ENCODE results near the gene TRAPPC11.

The TRAPPC11 gene

GRCh38 chr4:183636923-183637322 is 22.2 kb upstream of the TRAPPC11 start:
- peak; percentile 43; the same call in 1 of the 3 replicates for ATAC-seq (ENCODE audit: low read depth)
- H3K9me3 ChIP-seq (ENCODE audit: severe bottlenecking), result no peaks in the 10 kb centered on the region
- H3K27me3 ChIP-seq (ENCODE audit: insufficient read depth, poor library complexity, severe bottlenecking), result no peaks in the 10 kb centered on the region
- H3K27ac ChIP-seq (ENCODE audit: poor library complexity, severe bottlenecking), result peak overlapping the region; percentile 29
- no peak for DNase-seq (ENCODE audit: low spot score)
- H3K4me1 ChIP-seq (ENCODE audit: insufficient read depth, poor library complexity, severe bottlenecking), result peaks cover 30% of the 10 kb centered on the region
- no peak for TF ChIP-seq CTCF (IDR thresholded peaks at IDR 0.05; ENCODE audit: poor library complexity, severe bottlenecking)
- H3K4me3 ChIP-seq (ENCODE audit: severe bottlenecking), result no peak overlapping the region
- H3K36me3 ChIP-seq (ENCODE audit: low read depth), result peaks cover 7% of the 10 kb centered on the region; the same call in 1 of the 2 replicates

GRCh38 chr4:183637461-183637860 is 21.6 kb upstream of the TRAPPC11 start:
- Histone ChIP-seq H3K27ac (ENCODE audit: poor library complexity, severe bottlenecking) (peak overlapping the region; percentile 29), H3K4me3 (ENCODE audit: severe bottlenecking) (no peak overlapping the region), H3K27me3 (ENCODE audit: insufficient read depth, poor library complexity, severe bottlenecking) (no peaks in the 10 kb centered on the region), H3K9me3 (ENCODE audit: severe bottlenecking) (no peaks in the 10 kb centered on the region), H3K36me3 (ENCODE audit: low read depth) (peaks cover 8% of the 10 kb centered on the region; the same call in 1 of the 2 replicates), H3K4me1 (ENCODE audit: insufficient read depth, poor library complexity, severe bottlenecking) (peaks cover 30% of the 10 kb centered on the region)
- DNase-seq (ENCODE audit: low spot score) (no peak), ATAC-seq (ENCODE audit: low read depth) (peak; percentile 92)
- TF ChIP-seq CTCF (IDR thresholded peaks at IDR 0.05; ENCODE audit: poor library complexity, severe bottlenecking), result no peak

GRCh38 chr4:183638436-183638835 is 20.7 kb upstream of the TRAPPC11 start:
- Histone ChIP-seq H3K4me3 (ENCODE audit: severe bottlenecking) (no peak overlapping the region), H3K9me3 (ENCODE audit: severe bottlenecking) (no peaks in the 10 kb centered on the region), H3K4me1 (ENCODE audit: insufficient read depth, poor library complexity, severe bottlenecking) (peaks cover 30% of the 10 kb centered on the region), H3K27me3 (ENCODE audit: insufficient read depth, poor library complexity, severe bottlenecking) (no peaks in the 10 kb centered on the region), H3K27ac (ENCODE audit: poor library complexity, severe bottlenecking) (peak overlapping the region; percentile 29), H3K36me3 (ENCODE audit: low read depth) (peaks cover 10% of the 10 kb centered on the region)
- DNase-seq (ENCODE audit: low spot score) (no peak), ATAC-seq (ENCODE audit: low read depth) (peak; percentile 65)
- no peak for TF ChIP-seq CTCF (IDR thresholded peaks at IDR 0.05; ENCODE audit: poor library complexity, severe bottlenecking)

- Histone ChIP-seq H3K4me1 (ENCODE audit: insufficient read depth, poor library complexity, severe bottlenecking) (peaks cover 30% of the 10 kb centered on the region), H3K9me3 (ENCODE audit: severe bottlenecking) (no peaks in the 10 kb centered on the region), H3K27ac (ENCODE audit: poor library complexity, severe bottlenecking) (peak overlapping the region; percentile 29), H3K36me3 (ENCODE audit: low read depth) (peaks cover 16% of the 10 kb centered on the region), H3K4me3 (ENCODE audit: severe bottlenecking) (no peak overlapping the region), H3K27me3 (ENCODE audit: insufficient read depth, poor library complexity, severe bottlenecking) (no peaks in the 10 kb centered on the region)
- no peak for ATAC-seq (ENCODE audit: low read depth)
- no peak for DNase-seq (ENCODE audit: low spot score)
- no peak for TF ChIP-seq CTCF (IDR thresholded peaks at IDR 0.05; ENCODE audit: poor library complexity, severe bottlenecking)
These were observed 19.8 kb upstream of the TRAPPC11 start for GRCh38 chr4:183639291-183639690.

GRCh38 chr4:183645326-183645725 is 13.8 kb upstream of the TRAPPC11 start:
- Histone ChIP-seq H3K9me3 (ENCODE audit: severe bottlenecking) (no peaks in the 10 kb centered on the region), H3K36me3 (ENCODE audit: low read depth) (peaks cover 66% of the 10 kb centered on the region), H3K4me1 (ENCODE audit: insufficient read depth, poor library complexity, severe bottlenecking) (no peaks in the 10 kb centered on the region), H3K27ac (ENCODE audit: poor library complexity, severe bottlenecking) (no peak overlapping the region), H3K4me3 (ENCODE audit: severe bottlenecking) (no peak overlapping the region), H3K27me3 (ENCODE audit: insufficient read depth, poor library complexity, severe bottlenecking) (no peaks in the 10 kb centered on the region)
- ATAC-seq (ENCODE audit: low read depth) (no peak), DNase-seq (ENCODE audit: low spot score) (no peak)
- TF ChIP-seq CTCF (IDR thresholded peaks at IDR 0.05; ENCODE audit: poor library complexity, severe bottlenecking), result no peak

Data from RWPE2 (cell line).